T-cell (primary cell): ENCODE measurements around the gene DNM3. TPM values are rescaled to one million over a fixed set of nuclear protein-coding genes. Genes with fewer than 3 reads are reported as not detected.

Source experiments
- ATAC-seq, 4 experiments: fragments of 200-7000 bp in 3 of 4; fragments of 150-1000 bp in 1 of 4; cut with Tn5 transposase; replicated peaks in 1 of 4; 1 replicate in 3 of 4; 2 replicates in 1 of 4; pipeline ENCODE4 v1.10.0; 2021; ENCODE audit warnings: moderate library complexity in 3 of 4, mild to moderate bottlenecking in 2 of 4, moderate number of reproducible peaks in 1 of 4
- CTCF ChIA-PET, 2 donors: fragments of 300-600 bp; sonication (Branson Sonifier 250); formaldehyde crosslinking; loops; one replicate each; lab custom pipeline; 2022; ENCODE audit warnings: antibody characterized with exemption in 2 of 2; lab: Charles Lee
- POLR2A ChIA-PET, 2 donors: fragments of 300-600 bp; sonication (Branson Sonifier 250); formaldehyde crosslinking; loops; one replicate each; lab custom pipeline; 2022; ENCODE audit warnings: antibody characterized with exemption in 2 of 2; lab: Charles Lee
- DNase-seq, 35 experiments: peaks; one replicate each; pipeline versions ENCODE4 v3.0.0 to v3.0.0-alpha.2; 2013 to 2023
- H3K27ac ChIP-seq: one replicate; pipeline ENCODE4 v1.5.1; 2013; ENCODE audit warnings: low read length
- H3K27me3 ChIP-seq, 2 experiments: replicated peaks in 1 of 2; 1 replicate in 1 of 2; 2 replicates in 1 of 2; pipeline versions ENCODE4 v1.6.1 to v1.7.0; 2013; ENCODE audit warnings: low read length in 1 of 2, mixed read lengths in 1 of 2; ENCODE audit not compliant: control insufficient read depth in 2 of 2, insufficient read depth in 2 of 2; ENCODE audit errors: extremely low read depth in 1 of 2
- H3K36me3 ChIP-seq, 2 donors: 1 replicate in 1 of 2; 2 replicates in 1 of 2; pipeline versions ENCODE4 v1.6.1 to v1.7.0; 2013; ENCODE audit warnings: low read length in 1 of 2; ENCODE audit not compliant: control insufficient read depth in 2 of 2, insufficient read depth in 1 of 2; ENCODE audit errors: extremely low read depth in 1 of 2
- H3K4me1 ChIP-seq, 2 experiments: 1 replicate in 1 of 2; 2 replicates in 1 of 2; pipeline versions ENCODE4 v1.6.1 to v1.7.0; 2013; ENCODE audit warnings: low read length in 2 of 2, mixed read lengths in 1 of 2; ENCODE audit not compliant: insufficient read depth in 2 of 2, control insufficient read depth in 1 of 2; ENCODE audit errors: extremely low read depth in 1 of 2
- H3K4me3 ChIP-seq, 2 donors: 1 replicate in 1 of 2; 2 replicates in 1 of 2; pipeline versions ENCODE4 v1.5.1 to v1.7.0; 2013; ENCODE audit warnings: mild to moderate bottlenecking in 2 of 2, low read length in 1 of 2, moderate library complexity in 1 of 2; ENCODE audit not compliant: control insufficient read depth in 1 of 2; ENCODE audit errors: extremely low read depth in 1 of 2
- H3K9me3 ChIP-seq: 2 replicates; pipeline ENCODE4 v1.7.0; 2013
- H3K27ac Mint-ChIP-seq, 2 donors: one replicate each; pipeline ENCODE4 v1.8.0; 2020 to 2021; ENCODE audit warnings: mild to moderate bottlenecking in 2 of 2, mixed read lengths in 2 of 2
- H3K27me3 Mint-ChIP-seq, 2 donors: one replicate each; pipeline ENCODE4 v1.8.0; 2021 to 2022; ENCODE audit warnings: mixed read lengths in 2 of 2
- H3K36me3 Mint-ChIP-seq: one replicate; pipeline ENCODE4 v1.8.0; 2021; ENCODE audit warnings: mixed read lengths
- H3K4me1 Mint-ChIP-seq, 3 donors: one replicate each; pipeline ENCODE4 v1.8.0; 2020 to 2022; ENCODE audit warnings: mixed read lengths in 3 of 3, mild to moderate bottlenecking in 1 of 3
- H3K4me3 Mint-ChIP-seq, 3 donors: one replicate each; pipeline ENCODE4 v1.8.0; 2020 to 2022; ENCODE audit warnings: mild to moderate bottlenecking in 3 of 3, mixed read lengths in 3 of 3, moderate library complexity in 3 of 3
- H3K9me3 Mint-ChIP-seq, 3 donors: one replicate each; pipeline ENCODE4 v1.8.0; 2020 to 2022; ENCODE audit warnings: mixed read lengths in 3 of 3
- WGBS: methylation state at CpG from one replicate; pipeline ENCODE4 v1.1.5; 2013; ENCODE audit warnings: missing lambda C conversion rate; ENCODE audit not compliant: insufficient coverage; 5-methylcytosine and 5-hydroxymethylcytosine counted together
- total RNA-seq, 35 experiments: library from RNA in 6 of 35; stranded (reverse) in 6 of 35; fragments of 120-200 nt in 1 of 35; gene quantifications; one replicate each; pipeline versions ENCODE4 v1.2.1 to v1.2.4 and lab custom pipeline; 2013 to 2026

DNM3 gene
- total RNA-seq, 5 donors from 2014 or later (not counting 1 experiment from before 2014, with no cell fraction given): 2.0 to 2.8 (median 2.4) TPM

GRCh38 chr1:172140591-172140990 lies 299.3 kb downstream of the DNM3 start:
- H3K9me3 Mint-ChIP-seq: no peaks in the 10 kb centered on the region
- peaks cover 0 to 4% (median 0%) of the 10 kb centered on the region in 3 donors for H3K4me1 Mint-ChIP-seq
- CTCF ChIA-PET: interaction anchor here in 1 of 2 donors (1.2 kb wide), 1 partner anchor 10 kb away, joined by 4 read pairs; no protein-coding TSS in a partner anchor
- no peak overlapping the region for H3K4me3 Mint-ChIP-seq
- no peak for DNase-seq
- no peak overlapping the region for H3K4me3 ChIP-seq
- no peaks in the 10 kb centered on the region for H3K4me1 ChIP-seq
- H3K9me3 ChIP-seq: no peaks in the 10 kb centered on the region
- H3K27me3 Mint-ChIP-seq: no peaks in the 10 kb centered on the region
- no peak for ATAC-seq
- H3K27ac ChIP-seq: no peak overlapping the region
- H3K27me3 ChIP-seq: no peaks in the 10 kb centered on the region
- H3K27ac Mint-ChIP-seq: no peak overlapping the region
- no peaks in the 10 kb centered on the region for H3K36me3 Mint-ChIP-seq
- no peaks in the 10 kb centered on the region for H3K36me3 ChIP-seq
- POLR2A ChIA-PET: interaction anchor here in 1 of 2 donors (0.7 kb wide), 1 partner anchor 12 kb away, joined by 3 read pairs; no protein-coding TSS in a partner anchor

GRCh38 chr1:172141341-172141881 lies 300.1 kb downstream of the DNM3 start:
- Histone ChIP-seq H3K27ac (no peak overlapping the region), H3K36me3 (no peaks in the 10 kb centered on the region), H3K4me3 (no peak overlapping the region), H3K27me3 (no peaks in the 10 kb centered on the region), H3K4me1 (no peaks in the 10 kb centered on the region), H3K9me3 (no peaks in the 10 kb centered on the region)
- Mint-ChIP-seq H3K27ac (no peak overlapping the region), H3K9me3 (no peaks in the 10 kb centered on the region), H3K27me3 (no peaks in the 10 kb centered on the region), H3K4me1 (peaks cover 0 to 4% (median 0%) of the 10 kb centered on the region in 3 donors), H3K4me3 (no peak overlapping the region), H3K36me3 (no peaks in the 10 kb centered on the region)
- no peak for DNase-seq
- ChIA-PET POLR2A (no interaction called here), CTCF (interaction anchor here (0.6 to 1.2 kb wide), 2 partner anchors 9 to 310 kb away, joined by 4 to 6 read pairs; no protein-coding TSS in a partner anchor)
- no peak for ATAC-seq
- WGBS: no CpG with 5 or more reads among the region's 7 CpGs

GRCh38 chr1:172142324-172142723 lies 301.0 kb downstream of the DNM3 start:
- H3K9me3 ChIP-seq: no peaks in the 10 kb centered on the region
- H3K4me3 Mint-ChIP-seq: no peak overlapping the region
- no peak overlapping the region for H3K27ac ChIP-seq
- no peak for DNase-seq
- no peaks in the 10 kb centered on the region for H3K36me3 Mint-ChIP-seq
- CTCF ChIA-PET: interaction anchor here in 1 of 2 donors (0.7 kb wide), 1 partner anchor 158 kb away, joined by 5 read pairs; no protein-coding TSS in a partner anchor
- H3K27me3 Mint-ChIP-seq: no peaks in the 10 kb centered on the region
- H3K4me1 ChIP-seq: no peaks in the 10 kb centered on the region
- WGBS: no CpG with 5 or more reads among the region's 5 CpGs
- no peaks in the 10 kb centered on the region for H3K27me3 ChIP-seq
- POLR2A ChIA-PET: interaction anchor here (0.6 to 0.7 kb wide), 4 partner anchors 10 to 1340 kb away, joined by 3 to 5 read pairs (median 4); no protein-coding TSS in a partner anchor
- ATAC-seq: no peak
- no peaks in the 10 kb centered on the region for H3K36me3 ChIP-seq
- no peak overlapping the region for H3K4me3 ChIP-seq
- peaks cover 0 to 4% (median 0%) of the 10 kb centered on the region in 3 donors for H3K4me1 Mint-ChIP-seq
- no peak overlapping the region for H3K27ac Mint-ChIP-seq
- H3K9me3 Mint-ChIP-seq: no peaks in the 10 kb centered on the region

- POLR2A ChIA-PET: interaction anchor here in 1 of 2 donors (0.7 kb wide), 1 partner anchor 10 kb away, joined by 7 read pairs; no protein-coding TSS in a partner anchor
- 100% methylated on average over 1 of the region's 3 CpGs for WGBS
- no peaks in the 10 kb centered on the region for H3K36me3 Mint-ChIP-seq
- Histone ChIP-seq H3K9me3 (no peaks in the 10 kb centered on the region), H3K27me3 (no peaks in the 10 kb centered on the region), H3K36me3 (no peaks in the 10 kb centered on the region), H3K4me1 (no peaks in the 10 kb centered on the region), H3K4me3 (no peak overlapping the region), H3K27ac (no peak overlapping the region)
- no peaks in the 10 kb centered on the region for H3K9me3 Mint-ChIP-seq
- no peak overlapping the region for H3K4me3 Mint-ChIP-seq
- DNase-seq (no peak), ATAC-seq (no peak)
- CTCF ChIA-PET: interaction anchor here in 1 of 2 donors (0.6 kb wide), 1 partner anchor 9 kb away, joined by 4 read pairs; no protein-coding TSS in a partner anchor
- H3K27ac Mint-ChIP-seq: no peak overlapping the region
- peaks cover 0 to 4% (median 0%) of the 10 kb centered on the region in 3 donors for H3K4me1 Mint-ChIP-seq
- no peaks in the 10 kb centered on the region for H3K27me3 Mint-ChIP-seq
These were observed 302.2 kb downstream of the DNM3 start for GRCh38 chr1:172143384-172144055.

- no peaks in the 10 kb centered on the region for H3K4me1 ChIP-seq
- Mint-ChIP-seq H3K4me1 (peaks cover 0 to 4% (median 0%) of the 10 kb centered on the region in 3 donors), H3K9me3 (no peaks in the 10 kb centered on the region), H3K27ac (no peak overlapping the region), H3K36me3 (no peaks in the 10 kb centered on the region), H3K27me3 (no peaks in the 10 kb centered on the region), H3K4me3 (no peak overlapping the region)
- over 99% methylated on average over 9 of the region's 13 CpGs for WGBS
- DNase-seq (no peak), ATAC-seq (no peak)
- CTCF ChIA-PET: no interaction called here
- no peaks in the 10 kb centered on the region for H3K9me3 ChIP-seq
- POLR2A ChIA-PET: no interaction called here
- no peaks in the 10 kb centered on the region for H3K36me3 ChIP-seq
- no peak overlapping the region for H3K4me3 ChIP-seq
- H3K27me3 ChIP-seq: no peaks in the 10 kb centered on the region
- no peak overlapping the region for H3K27ac ChIP-seq
These were observed 303.3 kb downstream of the DNM3 start for GRCh38 chr1:172144445-172145061.

GRCh38 chr1:172145231-172145651 lies 303.9 kb downstream of the DNM3 start:
- Histone ChIP-seq H3K36me3 (no peaks in the 10 kb centered on the region), H3K4me1 (no peaks in the 10 kb centered on the region), H3K27me3 (no peaks in the 10 kb centered on the region), H3K27ac (no peak overlapping the region), H3K4me3 (no peak overlapping the region), H3K9me3 (no peaks in the 10 kb centered on the region)
- no peak for ATAC-seq
- H3K9me3 Mint-ChIP-seq: no peaks in the 10 kb centered on the region
- no peaks in the 10 kb centered on the region for H3K27me3 Mint-ChIP-seq
- no peaks in the 10 kb centered on the region for H3K36me3 Mint-ChIP-seq
- POLR2A ChIA-PET: no interaction called here
- H3K4me3 Mint-ChIP-seq: no peak overlapping the region
- WGBS: 76% methylated on average over 2 of the region's 2 CpGs
- CTCF ChIA-PET: interaction anchor here in 1 of 2 donors (0.6 kb wide), 1 partner anchor 19 kb away, joined by 10 read pairs; no protein-coding TSS in a partner anchor
- H3K4me1 Mint-ChIP-seq: peaks cover 0 to 4% (median 0%) of the 10 kb centered on the region in 3 donors
- H3K27ac Mint-ChIP-seq: no peak overlapping the region
- DNase-seq: no peak
